ENCODE measurements around the gene BRME1. TPM values are rescaled to one million over a fixed set of nuclear protein-coding genes. Genes with fewer than 3 reads are reported as not detected.
A peak's percentile ranks its signal among the peaks of the same experiment; 100 is the strongest.

BRME1 gene
- total RNA-seq, 1 experiment from 2014 or later: 1.7 TPM

GRCh38 chr19:13842291-13843103, 63.4 kb downstream of the BRME1 start:
- H3K9me2 ChIP-seq (ENCODE audit: insufficient read depth): no peaks in the 10 kb centered on the region
- peak overlapping the region; percentile 84 to 91 for H3K4me3 ChIP-seq (replicated peaks in 1 of 2; ENCODE audit: low read depth in 1 of 2, low read length in 2 of 2)
- no peaks in the 10 kb centered on the region for H3K9me3 ChIP-seq (ENCODE audit: control insufficient read depth in 1 of 2, insufficient read depth in 1 of 2, low read depth in 1 of 2, low read length in 2 of 2)
- ChIA-PET POLR2A (interaction anchor here (1.5 to 4.6 kb wide), 4 partner anchors 9 to 20 kb away, joined by 7 to 64 read pairs (median 20); no protein-coding TSS in a partner anchor), CTCF (no interaction called here), RAD21 (ENCODE audit: low non-redundant PET in 1 of 2, low total read pairs in 2 of 2, uncharacterized antibody in 2 of 2, unreplicated experiment in 2 of 2) (interaction anchor here in 1 of 2 experiments (0.9 kb wide), 1 partner anchor 12 kb away, joined by 4 read pairs; no protein-coding TSS in a partner anchor)
- H3K4me2 ChIP-seq (ENCODE audit: low read length): peak overlapping the region; percentile 91
- H3K4me1 ChIP-seq (ENCODE audit: control insufficient read depth in 1 of 2, insufficient read depth in 2 of 2, low read length in 2 of 2): peaks cover 55 to 87% of the 10 kb centered on the region in 2 experiments
- no TSS peak for BruUV-seq (replicated peaks)
- DNase-seq (ENCODE audit: low read depth, low spot score) (no peak), ATAC-seq (peak; percentile 11)
- no peak overlapping the region for H2AFZ ChIP-seq (ENCODE audit: low read depth, low read length, poor library complexity, severe bottlenecking)
- H3K27ac ChIP-seq (ENCODE audit: low read depth, low read length): peak overlapping the region; percentile 96
- peak overlapping the region; percentile 97 for H3K9ac ChIP-seq (ENCODE audit: low read length)
- H3K36me3 ChIP-seq (ENCODE audit: control insufficient read depth in 1 of 2, insufficient read depth in 2 of 2, low read length in 2 of 2): peaks cover 3 to 22% of the 10 kb centered on the region in 2 experiments; a peak in 2 of 4 replicates
- H3K79me2 ChIP-seq (ENCODE audit: insufficient read depth, low read length): peaks cover 55% of the 10 kb centered on the region
- peaks cover 10% of the 10 kb centered on the region; the same call in 1 of the 2 replicates for H4K20me1 ChIP-seq (ENCODE audit: insufficient read depth)
- TF ChIP-seq POLR2AphosphoS5 (IDR thresholded peaks at IDR 0.05; ENCODE audit: low read depth, low read length) (peak; percentile 93), POLR2A (IDR thresholded peaks at IDR 0.05; ENCODE audit: borderline replicate concordance, extremely low read depth, insufficient read depth, insufficient read length) (peak; percentile 95), ATF3 (IDR thresholded peaks at IDR 0.05) (no peak), ZFX (IDR thresholded peaks at IDR 0.05) (peak; percentile 54), REST (IDR thresholded peaks at IDR 0.05; ENCODE audit: low read depth) (no peak)
- no peaks in the 10 kb centered on the region for H3K27me3 ChIP-seq (ENCODE audit: insufficient read depth, low read length)
- intact Hi-C loops (cut with micrococcal nuclease): loop anchor here (1.0 to 5.0 kb wide), 2 partner anchors 16 to 45 kb away; partner anchors contain the start of gene ZSWIM4
